Urinary bladder (tissue), 4 donors: ENCODE data around the gene TXN. TPM values are rescaled to one million over a fixed set of nuclear protein-coding genes. Genes with fewer than 3 reads are reported as not detected.
"Not testable (repeated sequence)": the region's sequence is repeated elsewhere in the genome, so short reads cannot be mapped to it uniquely, and the experiment has no call there.

ENCODE experiments used
- DNase-seq: peaks from one replicate; pipeline ENCODE4 v3.0.0-alpha.2; 2015; ENCODE audit errors: extremely low spot score
- H3K27ac ChIP-seq: one replicate; pipeline ENCODE4 v1.5.1; 2013; ENCODE audit warnings: low read depth, mild to moderate bottlenecking, moderate library complexity
- H3K36me3 ChIP-seq: one replicate; pipeline ENCODE4 v1.6.1; 2013; ENCODE audit warnings: mild to moderate bottlenecking, moderate library complexity; ENCODE audit not compliant: insufficient read depth
- H3K4me1 ChIP-seq: one replicate; pipeline ENCODE4 v1.6.1; 2013; ENCODE audit warnings: mild to moderate bottlenecking, moderate library complexity; ENCODE audit not compliant: insufficient read depth
- H3K4me3 ChIP-seq: one replicate; pipeline ENCODE4 v1.5.1; 2013; ENCODE audit warnings: low read depth, low read length
- WGBS: extraction: QIAGEN DNeasy Blood & Tissue Kit; methylation state at CpG from one replicate; pipeline ENCODE4 v1.1.7; 2013; 5-methylcytosine and 5-hydroxymethylcytosine counted together
- polyA plus RNA-seq: library from polyadenylated mRNA; stranded (reverse); fragments of 200-250 nt; gene quantifications from one replicate; pipeline ENCODE4 v1.2.3, GENCODE V29; 2013
- total RNA-seq: library from RNA; depleted of rRNA; stranded (reverse); fragments of >200 nt; gene quantifications from one replicate; pipeline ENCODE4 v1.2.3, GENCODE V29; 2014
- donor health status: healthy with polysubstance abuse.
- donor health status: healthy.

Gene TXN
- total and polyA plus RNA-seq, 2 donors = 90.6 to 211 TPM

GRCh38 chr9:110214090-110214489 lies 42.2 kb downstream of the TXN start:
- Histone ChIP-seq H3K27ac (no peak overlapping the region), H3K4me1 (no peaks in the 10 kb centered on the region), H3K4me3 (no peak overlapping the region), H3K36me3 (no peaks in the 10 kb centered on the region)
- WGBS = 89% methylated on average over 6 of the region's 6 CpGs
- no peak for DNase-seq

- DNase-seq = no peak
- 94% methylated on average over 10 of the region's 10 CpGs for WGBS
- H3K4me1 ChIP-seq = no peaks in the 10 kb centered on the region
Observed at GRCh38 chr9:110213413-110214044, 42.8 kb downstream of the TXN start.

GRCh38 chr9:110208031-110208430 lies 48.3 kb downstream of the TXN start, which contains the start of gene C9orf152:
Gene C9orf152, minus strand, starts transcription at chr9:110208159. Its CDS starts 580 bp downstream, at chr9:110207579.
- DNase-seq = no peak
- Histone ChIP-seq H3K27ac (no peak within 1 kb of the TSS), H3K4me3 (no peak within 1 kb of the TSS), H3K36me3 (no peaks in the 10 kb centered on the region), H3K4me1 (no peaks in the 10 kb centered on the region)
- WGBS = 74% methylated on average over 9 of the region's 9 CpGs

More at GRCh38 chr9:110213413-110214044, 42.8 kb downstream of the TXN start:
- H3K27ac ChIP-seq = no peak overlapping the region
- H3K4me3 ChIP-seq = no peak overlapping the region
- H3K36me3 ChIP-seq = no peaks in the 10 kb centered on the region

- no peak for DNase-seq
- WGBS = 62% methylated on average over 6 of the region's 6 CpGs
- no peak overlapping the region for H3K4me3 ChIP-seq
- no peaks in the 10 kb centered on the region for H3K36me3 ChIP-seq
- no peaks in the 10 kb centered on the region for H3K4me1 ChIP-seq
- H3K27ac ChIP-seq = no peak overlapping the region
Observed at GRCh38 chr9:110207071-110207641, 49.2 kb downstream of the TXN start.

- Histone ChIP-seq H3K4me1 (no peaks in the 10 kb centered on the region), H3K4me3 (no peak overlapping the region), H3K36me3 (no peaks in the 10 kb centered on the region), H3K27ac (no peak overlapping the region)
- no peak for DNase-seq
- 56% methylated on average over 1 of the region's 1 CpG for WGBS
Observed at GRCh38 chr9:110206389-110206788, 49.9 kb downstream of the TXN start.

GRCh38 chr9:110205612-110206011 lies 50.7 kb downstream of the TXN start:
- WGBS = 77% methylated on average over 5 of the region's 5 CpGs
- H3K27ac ChIP-seq, H3K4me3 ChIP-seq, H3K4me1 ChIP-seq, DNase-seq, H3K36me3 ChIP-seq: not testable (repeated sequence)

GRCh38 chr9:110202232-110202631 lies 54.1 kb downstream of the TXN start:
- DNase-seq = no peak
- 83% methylated on average over 6 of the region's 6 CpGs for WGBS
- no peaks in the 10 kb centered on the region for H3K36me3 ChIP-seq
- H3K4me3 ChIP-seq = no peak overlapping the region
- H3K4me1 ChIP-seq = no peaks in the 10 kb centered on the region
- no peak overlapping the region for H3K27ac ChIP-seq

GRCh38 chr9:110199643-110200042 lies 56.7 kb downstream of the TXN start:
- no peaks in the 10 kb centered on the region for H3K4me1 ChIP-seq
- WGBS = 84% methylated on average over 2 of the region's 2 CpGs

GRCh38 chr9:110198357-110198756 lies 58.0 kb downstream of the TXN start:
- 93% methylated on average over 12 of the region's 12 CpGs for WGBS
- Histone ChIP-seq H3K4me3 (no peak overlapping the region), H3K27ac (no peak overlapping the region), H3K36me3 (no peaks in the 10 kb centered on the region), H3K4me1 (no peaks in the 10 kb centered on the region)
- DNase-seq = no peak

More at GRCh38 chr9:110199643-110200042, 56.7 kb downstream of the TXN start:
- H3K27ac ChIP-seq = no peak overlapping the region
- DNase-seq = no peak
- no peaks in the 10 kb centered on the region for H3K36me3 ChIP-seq
- H3K4me3 ChIP-seq = no peak overlapping the region

GRCh38 chr9:110197330-110198187 lies 58.7 kb downstream of the TXN start:
- no peaks in the 10 kb centered on the region for H3K36me3 ChIP-seq
- H3K4me3 ChIP-seq = no peak overlapping the region
- 76% methylated on average over 11 of the region's 11 CpGs for WGBS
- H3K4me1 ChIP-seq = no peaks in the 10 kb centered on the region
- H3K27ac ChIP-seq = no peak overlapping the region
- no peak for DNase-seq

GRCh38 chr9:110196084-110196499 lies 60.2 kb downstream of the TXN start:
- not testable (repeated sequence) for H3K4me3 ChIP-seq, DNase-seq, H3K36me3 ChIP-seq, H3K27ac ChIP-seq, H3K4me1 ChIP-seq
- 87% methylated on average over 16 of the region's 16 CpGs for WGBS
